Psoas muscle (tissue), 8 donors: ENCODE measurements around the gene RABEP2. TPM values are rescaled to one million over a fixed set of nuclear protein-coding genes. Genes with fewer than 3 reads are reported as not detected.

ENCODE experiments used
- ATAC-seq, 4 donors: fragments of 200-7000 bp; cut with Tn5 transposase; one replicate each; pipeline ENCODE4 v1.9.1; 2020; ENCODE audit warnings: moderate library complexity in 3 of 4, mild to moderate bottlenecking in 2 of 4
- DNase-seq, 2 donors: peaks; one replicate each; pipeline ENCODE4 v3.0.0-alpha.2; 2020
- H3K27ac ChIP-seq: fragments of 200-600 bp; one replicate; pipeline ENCODE4 v1.8.0; 2022
- H3K27me3 ChIP-seq, 3 donors: fragments of 200-600 bp in 1 of 3; one replicate each; pipeline versions ENCODE4 v1.6.1 to v1.8.0; 2013 to 2022; ENCODE audit warnings: low read length in 2 of 3, mild to moderate bottlenecking in 2 of 3, moderate library complexity in 1 of 3; ENCODE audit not compliant: insufficient read depth in 3 of 3
- H3K36me3 ChIP-seq, 2 donors: fragments of 200-600 bp in 1 of 2; one replicate each; pipeline versions ENCODE4 v1.6.1 to v1.8.0; 2013 to 2022; ENCODE audit warnings: low read depth in 1 of 2, mild to moderate bottlenecking in 1 of 2, moderate library complexity in 1 of 2; ENCODE audit not compliant: insufficient read depth in 1 of 2
- H3K4me1 ChIP-seq: fragments of 200-600 bp; one replicate; pipeline ENCODE4 v1.8.0; 2022
- H3K4me3 ChIP-seq: fragments of 200-600 bp; one replicate; pipeline ENCODE4 v1.8.0; 2022; ENCODE audit warnings: mild to moderate bottlenecking
- H3K9me3 ChIP-seq: fragments of 200-600 bp; one replicate; pipeline ENCODE4 v1.8.0; 2022
- WGBS, 3 donors: extraction: QIAGEN DNeasy Blood & Tissue Kit; methylation state at CpG; one replicate each; pipeline versions ENCODE4 v1.1.6 to v1.1.7; 2013; 5-methylcytosine and 5-hydroxymethylcytosine counted together
- intact Hi-C, 2 donors: fragments of 100-400 bp; cut with DNase I; formaldehyde crosslinking; loops; one replicate each; pipeline versions ENCODE4 v1.11.0 to v1.14.2; 2022
- polyA plus RNA-seq, 3 donors: library from polyadenylated mRNA; stranded (reverse); fragments of 200-250 nt; gene quantifications; one replicate each; pipeline ENCODE4 v1.2.3, GENCODE V29; 2013
- total RNA-seq, 4 donors: library from RNA; stranded (reverse); fragmentation: NEBNext Ultra II Directional in 2 of 4; extraction: Animal tissue kit (Norgen Biotek cat#: 25700) in 2 of 4; gene quantifications; one replicate each; pipeline versions ENCODE4 v1.2.1 to v1.2.4, GENCODE V29; 2021 to 2023
- TF ChIP-seq, protein P1 (sequence below): fragments of 200-600 bp; IDR thresholded peaks from one replicate; pipeline ENCODE4 v1.8.0; 2022; ENCODE audit warnings: antibody characterized with exemption
- donor health status: healthy with polysubstance abuse.
- donor health status: DM: no; HTN: no; CAD: no; lungs with moderate emphysema.
- donor health status: Bipolar disorder and iron deficiency.
- donor health status: healthy.
- donor health status: DM: yes; HTN: yes; CAD: no.
- donor health status: DM: no; HTN: no; CAD: no.
- donor health status: DM: no; HTN: no; CAD: no.
- donor health status: DM: yes; HTN: yes; CAD: no.

The RABEP2 gene
- total and polyA plus RNA-seq, 7 donors: 3.1 to 22.8 (median 6.2) TPM

DNA sequence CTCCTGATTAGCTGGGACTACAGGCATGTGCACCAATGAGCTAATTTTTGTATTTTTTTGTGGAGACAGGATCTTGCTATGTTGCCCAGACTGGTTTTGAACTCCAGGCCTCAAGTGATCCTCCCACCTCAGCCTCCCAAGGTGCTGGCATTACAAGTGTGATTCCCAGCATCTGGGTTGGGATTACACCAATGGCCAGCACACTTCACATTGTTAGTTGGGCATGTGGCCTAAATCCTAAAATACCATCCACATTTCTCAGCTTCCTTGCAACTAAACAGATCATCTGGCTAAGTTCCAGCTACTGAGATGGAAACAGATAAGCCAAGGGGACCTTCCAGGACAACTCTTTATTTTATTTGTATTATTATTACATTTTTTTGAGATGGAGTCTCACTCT is 9.9 kb downstream of the RABEP2 start:
- intact Hi-C loops: no loop called here
- H3K9me3 ChIP-seq: no peaks in the 10 kb centered on the region
- H3K36me3 ChIP-seq: peaks cover 3 to 59% of the 10 kb centered on the region in 2 donors

DNA sequence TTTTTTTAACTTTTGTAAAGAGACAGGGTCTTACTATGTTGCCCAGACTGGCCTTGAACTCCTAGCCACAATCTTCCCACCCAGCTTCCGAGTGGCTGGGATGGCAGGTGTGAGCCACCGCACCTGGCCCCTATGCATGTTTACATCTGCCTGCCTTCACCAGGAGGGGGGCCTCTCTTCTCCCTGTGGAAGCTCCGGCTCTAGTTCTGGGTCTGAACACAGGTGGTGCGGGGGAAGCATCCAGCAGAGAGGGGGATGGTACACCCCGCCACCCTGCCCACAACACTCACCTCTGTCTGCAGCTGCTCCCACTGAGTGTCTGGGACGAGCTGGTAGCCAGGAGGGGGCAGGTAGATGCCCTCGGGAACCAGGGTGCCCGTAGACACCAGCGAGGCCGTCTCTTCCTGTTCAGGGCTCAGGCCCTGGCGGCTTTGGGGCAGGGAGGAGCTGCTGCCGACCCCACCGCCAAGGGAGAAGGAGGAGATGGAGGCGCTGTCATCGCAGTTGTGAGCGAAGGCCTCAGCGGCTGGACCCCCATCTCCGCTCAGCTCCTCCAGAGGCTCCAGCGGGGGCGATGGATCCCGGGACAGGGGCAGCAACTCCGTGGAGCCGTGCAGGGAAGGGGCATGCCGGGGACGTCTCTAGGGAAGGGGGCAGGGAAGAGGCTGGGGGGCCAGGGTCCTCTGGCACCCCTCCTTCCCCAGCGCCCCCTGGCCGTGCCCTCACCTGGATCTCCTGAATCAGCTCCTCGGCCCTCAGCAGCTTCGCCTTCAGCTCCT is 10.9 kb downstream of the RABEP2 start:
- no peaks in the 10 kb centered on the region for H3K4me1 ChIP-seq
- H3K27me3 ChIP-seq: no peaks in the 10 kb centered on the region
- ATAC-seq (no peak), DNase-seq (no peak)
- intact Hi-C loops: no loop called here
- H3K27ac ChIP-seq: no peak overlapping the region
- no peak overlapping the region for H3K4me3 ChIP-seq
- no peaks in the 10 kb centered on the region for H3K9me3 ChIP-seq
- WGBS, 3 donors: 93 to 94% (median 94%) methylated on average over 24 to 29 of the region's 29 CpGs
- TF ChIP-seq, protein P1, sequence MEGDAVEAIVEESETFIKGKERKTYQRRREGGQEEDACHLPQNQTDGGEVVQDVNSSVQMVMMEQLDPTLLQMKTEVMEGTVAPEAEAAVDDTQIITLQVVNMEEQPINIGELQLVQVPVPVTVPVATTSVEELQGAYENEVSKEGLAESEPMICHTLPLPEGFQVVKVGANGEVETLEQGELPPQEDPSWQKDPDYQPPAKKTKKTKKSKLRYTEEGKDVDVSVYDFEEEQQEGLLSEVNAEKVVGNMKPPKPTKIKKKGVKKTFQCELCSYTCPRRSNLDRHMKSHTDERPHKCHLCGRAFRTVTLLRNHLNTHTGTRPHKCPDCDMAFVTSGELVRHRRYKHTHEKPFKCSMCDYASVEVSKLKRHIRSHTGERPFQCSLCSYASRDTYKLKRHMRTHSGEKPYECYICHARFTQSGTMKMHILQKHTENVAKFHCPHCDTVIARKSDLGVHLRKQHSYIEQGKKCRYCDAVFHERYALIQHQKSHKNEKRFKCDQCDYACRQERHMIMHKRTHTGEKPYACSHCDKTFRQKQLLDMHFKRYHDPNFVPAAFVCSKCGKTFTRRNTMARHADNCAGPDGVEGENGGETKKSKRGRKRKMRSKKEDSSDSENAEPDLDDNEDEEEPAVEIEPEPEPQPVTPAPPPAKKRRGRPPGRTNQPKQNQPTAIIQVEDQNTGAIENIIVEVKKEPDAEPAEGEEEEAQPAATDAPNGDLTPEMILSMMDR: no peak
- peaks cover 3 to 53% of the 10 kb centered on the region in 2 donors for H3K36me3 ChIP-seq

More for the DNA sequence above, 9.9 kb downstream of the RABEP2 start:
- no peak for ATAC-seq
- Histone ChIP-seq H3K4me3 (no peak overlapping the region), H3K27ac (no peak overlapping the region), H3K4me1 (no peaks in the 10 kb centered on the region), H3K27me3 (no peaks in the 10 kb centered on the region)
- TF ChIP-seq, protein P1: no peak
- DNase-seq: no peak

- H3K27ac ChIP-seq: no peak overlapping the region
- no peaks in the 10 kb centered on the region for H3K27me3 ChIP-seq
- ATAC-seq: no peak
- no peaks in the 10 kb centered on the region for H3K4me1 ChIP-seq
- TF ChIP-seq, protein P1: no peak
- H3K4me3 ChIP-seq: no peak overlapping the region
- H3K9me3 ChIP-seq: no peaks in the 10 kb centered on the region
- 90 to 91% (median 91%) methylated on average over 12 of the region's 12 CpGs for WGBS, 3 donors
- peaks cover 3 to 50% of the 10 kb centered on the region in 2 donors for H3K36me3 ChIP-seq
- intact Hi-C loops: no loop called here
- no peak for DNase-seq
These were observed 12.5 kb downstream of the RABEP2 start for GRCh38 chr16:28912558-28912957.

- TF ChIP-seq, protein P1: no peak
- peak; percentile 39 to 59 (median 46) for ATAC-seq
- peaks cover 0 to 49% of the 10 kb centered on the region in 2 donors for H3K36me3 ChIP-seq
These were observed 14.7 kb downstream of the RABEP2 start for GRCh38 chr16:28910086-28911031.

More at GRCh38 chr16:28910086-28911031, 14.7 kb downstream of the RABEP2 start:
- no peak overlapping the region for H3K4me3 ChIP-seq
- WGBS, 3 donors: 74 to 80% (median 76%) methylated on average over 19 of the region's 19 CpGs
- intact Hi-C loops: loop anchor here in 1 of 2 donors (2.0 kb wide), 1 partner anchor 16 kb away; no protein-coding TSS in a partner anchor
- H3K9me3 ChIP-seq: no peaks in the 10 kb centered on the region
- peak in 1 of 2 donors; percentile 34 for DNase-seq
- H3K4me1 ChIP-seq: no peaks in the 10 kb centered on the region
- H3K27ac ChIP-seq: peak overlapping the region; percentile 52
- no peaks in the 10 kb centered on the region for H3K27me3 ChIP-seq
